ENCODE measurements around the gene PTPRM. TPM values are rescaled to one million over a fixed set of nuclear protein-coding genes. Genes with fewer than 3 reads are reported as not detected.

PTPRM gene
- total RNA-seq, 1 experiment from 2014 or later = 14.5 TPM

GRCh38 chr18:8409151-8409550, 842.0 kb downstream of the PTPRM start:
- no peaks in the 10 kb centered on the region for H3K9me2 ChIP-seq (ENCODE audit: insufficient read depth)
- peaks cover 7 to 10% of the 10 kb centered on the region in 2 experiments; a peak in 2 of 4 replicates for H3K9me3 ChIP-seq (ENCODE audit: control insufficient read depth in 1 of 2, insufficient read depth in 1 of 2, low read depth in 1 of 2, low read length in 2 of 2)
- H4K20me1 ChIP-seq (ENCODE audit: insufficient read depth) = no peaks in the 10 kb centered on the region
- TF ChIP-seq CTCF (IDR thresholded peaks at IDR 0.05 in 2 of 3, conservative IDR thresholded peaks at IDR 0.05 in 1 of 3; ENCODE audit: borderline replicate concordance in 1 of 3, insufficient read depth in 1 of 3, low read depth in 2 of 3, low read length in 2 of 3) = no peak
- TF ChIP-seq REST (IDR thresholded peaks at IDR 0.05; ENCODE audit: low read depth) = no peak
- no peak for TF ChIP-seq CBX3 (IDR thresholded peaks at IDR 0.05; ENCODE audit: low read depth)
- TF ChIP-seq ZNF274 (IDR thresholded peaks at IDR 0.05; ENCODE audit: low read depth, low read length) = no peak
- TF ChIP-seq POLR2AphosphoS5 (IDR thresholded peaks at IDR 0.05; ENCODE audit: low read depth, low read length) = no peak
- TF ChIP-seq ZFX (IDR thresholded peaks at IDR 0.05) = no peak
- TF ChIP-seq EZH2 (IDR thresholded peaks at IDR 0.05) = no peak
- TF ChIP-seq RAD21 (IDR thresholded peaks at IDR 0.05; ENCODE audit: low read depth) = no peak
- no peak for TF ChIP-seq FOSL1 (IDR thresholded peaks at IDR 0.05; ENCODE audit: low read depth)
- TF ChIP-seq SP1 (IDR thresholded peaks at IDR 0.05; ENCODE audit: low read depth) = no peak
- no peak for TF ChIP-seq SIN3A (IDR thresholded peaks at IDR 0.05; ENCODE audit: low read depth)
- no peaks in the 10 kb centered on the region for H3K27me3 ChIP-seq (ENCODE audit: insufficient read depth, low read length)
- H3K36me3 ChIP-seq (ENCODE audit: control insufficient read depth in 1 of 2, insufficient read depth in 2 of 2, low read length in 2 of 2) = no peaks in the 10 kb centered on the region
- BruUV-seq (replicated peaks) = no TSS peak
- intact Hi-C loops (cut with micrococcal nuclease) = no loop called here
- ATAC-seq (no peak), DNase-seq (ENCODE audit: low read depth, low spot score) (no peak)
- H3K27ac ChIP-seq (ENCODE audit: low read depth, low read length) = no peak overlapping the region
- POLR2A ChIA-PET = no interaction called here
- no peak overlapping the region for H2AFZ ChIP-seq (ENCODE audit: low read depth, low read length, poor library complexity, severe bottlenecking)
- H3K4me2 ChIP-seq (ENCODE audit: low read length) = no peak overlapping the region
- no peaks in the 10 kb centered on the region for H3K4me1 ChIP-seq (ENCODE audit: control insufficient read depth in 1 of 2, insufficient read depth in 2 of 2, low read length in 2 of 2)
- CTCF ChIA-PET = no interaction called here
- no peak overlapping the region for H3K4me3 ChIP-seq (replicated peaks in 1 of 2; ENCODE audit: low read depth in 1 of 2, low read length in 2 of 2)
- RAD21 ChIA-PET (ENCODE audit: low non-redundant PET in 1 of 2, low total read pairs in 2 of 2, uncharacterized antibody in 2 of 2, unreplicated experiment in 2 of 2) = no interaction called here
- no peak overlapping the region for H3K9ac ChIP-seq (ENCODE audit: low read length)
- H3K79me2 ChIP-seq (ENCODE audit: insufficient read depth, low read length) = no peaks in the 10 kb centered on the region

Data from HCT116 (cell line).